Ishikawa (cell line): ENCODE measurements around the gene SLC12A7.

ENCODE experiments used
- CEBPB ChIP-seq: IDR thresholded peaks from 2 replicates; pipeline ENCODE4 v1.6.1; 2012
- CREB1 ChIP-seq: IDR thresholded peaks from 2 replicates; pipeline ENCODE4 v1.6.1; 2012; ENCODE audit warnings: low read depth
- EGR1 ChIP-seq: IDR thresholded peaks from 2 replicates; pipeline ENCODE4 v1.6.1; 2012
- EP300 ChIP-seq: IDR thresholded peaks from 2 replicates; pipeline ENCODE4 v1.6.1; 2012; ENCODE audit warnings: borderline replicate concordance
- FOXM1 ChIP-seq: IDR thresholded peaks from 2 replicates; pipeline ENCODE4 v1.6.1; 2012; ENCODE audit warnings: low read depth, borderline replicate concordance
- NFIC ChIP-seq: IDR thresholded peaks from 2 replicates; pipeline ENCODE4 v1.6.1; 2012
- RAD21 ChIP-seq: IDR thresholded peaks from 2 replicates; pipeline ENCODE4 v1.6.1; 2012; ENCODE audit warnings: low read depth
- REST ChIP-seq: IDR thresholded peaks from 2 replicates; pipeline ENCODE4 v1.6.1; 2012; ENCODE audit warnings: low read depth, mild to moderate bottlenecking
- TAF1 ChIP-seq: IDR thresholded peaks from 2 replicates; pipeline ENCODE4 v1.6.1; 2012; ENCODE audit warnings: low read depth, mild to moderate bottlenecking
- TCF12 ChIP-seq: IDR thresholded peaks from 2 replicates; pipeline ENCODE4 v1.6.1; 2012; ENCODE audit warnings: low read depth
- TEAD4 ChIP-seq: IDR thresholded peaks from 2 replicates; pipeline ENCODE4 v1.6.1; 2012
- USF1 ChIP-seq: IDR thresholded peaks from 2 replicates; pipeline ENCODE4 v1.6.1; 2012
- YY1 ChIP-seq: IDR thresholded peaks from 2 replicates; pipeline ENCODE4 v1.6.1; 2012; ENCODE audit warnings: low read depth
- ZBTB7A ChIP-seq: IDR thresholded peaks from 2 replicates; pipeline ENCODE4 v1.6.1; 2012; ENCODE audit warnings: low read depth
- TF ChIP-seq, protein P1 (sequence below): IDR thresholded peaks from 2 replicates; pipeline ENCODE4 v1.6.1; 2012

The SLC12A7 gene

DNA sequence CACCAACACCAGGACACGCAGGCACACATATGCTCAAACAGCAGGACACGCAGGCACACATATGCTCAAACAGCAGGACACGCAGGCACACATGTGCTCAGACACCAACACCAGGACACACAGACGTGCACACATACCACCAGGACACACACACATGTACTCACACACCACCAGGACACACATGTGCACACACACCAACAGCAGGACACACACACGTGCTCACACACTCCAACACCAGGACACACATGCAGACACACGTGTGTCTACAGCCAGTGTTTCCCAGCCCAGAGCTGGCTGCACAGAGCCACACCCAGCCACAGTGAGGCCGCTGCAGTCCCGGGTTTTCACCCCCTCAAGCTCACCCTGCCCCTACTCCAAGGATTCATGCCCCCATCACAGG is 25.0 kb upstream of the SLC12A7 start:
- TF ChIP-seq FOXM1 = no peak
- TF ChIP-seq REST = no peak
- TF ChIP-seq CREB1 = no peak
- no peak for TF ChIP-seq TCF12
- no peak for TF ChIP-seq USF1
- TF ChIP-seq EGR1 = no peak
- TF ChIP-seq RAD21 = no peak
- no peak for TF ChIP-seq YY1
- TF ChIP-seq EP300 = no peak
- no peak for TF ChIP-seq TAF1
- no peak for TF ChIP-seq TEAD4
- no peak for TF ChIP-seq NFIC
- TF ChIP-seq ZBTB7A = no peak
- TF ChIP-seq CEBPB = no peak
- TF ChIP-seq, protein P1, sequence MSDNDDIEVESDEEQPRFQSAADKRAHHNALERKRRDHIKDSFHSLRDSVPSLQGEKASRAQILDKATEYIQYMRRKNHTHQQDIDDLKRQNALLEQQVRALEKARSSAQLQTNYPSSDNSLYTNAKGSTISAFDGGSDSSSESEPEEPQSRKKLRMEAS = no peak

DNA sequence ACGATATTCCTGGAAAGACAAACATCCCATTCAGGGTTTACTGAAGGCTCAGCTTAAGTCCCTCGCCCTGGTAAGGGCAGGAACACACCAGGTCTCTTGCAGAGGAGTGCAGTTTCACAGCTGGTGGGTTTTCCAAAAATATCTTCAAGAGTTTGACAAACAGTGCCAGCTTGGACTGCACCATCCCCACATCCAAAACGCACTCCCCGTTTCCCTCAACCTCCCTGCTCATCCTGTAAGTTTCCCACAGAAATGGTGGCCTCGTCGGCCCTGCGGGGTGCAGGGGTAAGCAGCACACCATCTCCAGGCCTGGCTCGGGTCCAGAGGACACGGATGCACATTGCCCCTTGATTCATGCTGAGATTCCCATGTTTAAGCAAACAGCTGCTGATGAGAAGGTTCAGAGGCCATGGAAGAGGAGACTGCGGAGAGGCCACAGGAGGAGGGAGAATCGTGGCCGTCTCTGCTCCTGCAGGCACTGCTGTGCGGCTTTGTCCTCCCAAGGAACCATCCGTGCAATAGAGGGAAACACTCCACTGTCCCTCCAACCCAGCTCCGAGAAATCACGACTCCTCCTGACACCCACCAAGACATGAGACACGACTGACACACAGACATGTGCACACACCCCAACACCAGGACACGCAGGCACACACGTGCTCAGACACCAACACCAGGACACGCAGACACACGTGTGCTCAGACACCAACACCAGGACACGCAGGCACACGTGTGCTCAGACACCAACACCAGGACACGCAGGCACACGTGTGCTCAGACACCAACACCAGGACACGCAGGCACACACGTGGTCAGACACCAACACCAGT is 24.0 kb upstream of the SLC12A7 start:
- TF ChIP-seq EP300 (no peak), EGR1 (no peak), CEBPB (no peak), TCF12 (no peak), RAD21 (no peak), CREB1 (no peak), USF1 (no peak), FOXM1 (no peak)

DNA sequence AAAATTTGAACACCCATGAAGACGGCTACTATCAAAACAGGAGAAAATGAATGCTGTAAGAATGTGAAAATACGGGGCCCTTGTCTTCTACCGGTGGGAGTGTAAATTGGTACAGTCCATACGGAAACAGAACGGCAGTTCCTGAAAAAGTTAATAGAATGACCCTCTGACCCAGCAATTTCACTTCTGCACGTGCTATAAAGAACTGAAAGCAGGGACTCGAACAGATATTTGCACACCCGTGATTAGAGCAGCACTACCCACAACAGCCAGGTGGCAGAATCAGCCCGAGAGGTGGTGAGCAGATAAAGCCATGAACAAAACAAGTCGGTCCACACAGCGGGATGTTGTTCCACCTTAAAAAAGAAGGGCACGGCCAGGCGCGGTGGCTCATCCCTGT is 22.6 kb upstream of the SLC12A7 start:
- TF ChIP-seq USF1 = no peak
- no peak for TF ChIP-seq NFIC

DNA sequence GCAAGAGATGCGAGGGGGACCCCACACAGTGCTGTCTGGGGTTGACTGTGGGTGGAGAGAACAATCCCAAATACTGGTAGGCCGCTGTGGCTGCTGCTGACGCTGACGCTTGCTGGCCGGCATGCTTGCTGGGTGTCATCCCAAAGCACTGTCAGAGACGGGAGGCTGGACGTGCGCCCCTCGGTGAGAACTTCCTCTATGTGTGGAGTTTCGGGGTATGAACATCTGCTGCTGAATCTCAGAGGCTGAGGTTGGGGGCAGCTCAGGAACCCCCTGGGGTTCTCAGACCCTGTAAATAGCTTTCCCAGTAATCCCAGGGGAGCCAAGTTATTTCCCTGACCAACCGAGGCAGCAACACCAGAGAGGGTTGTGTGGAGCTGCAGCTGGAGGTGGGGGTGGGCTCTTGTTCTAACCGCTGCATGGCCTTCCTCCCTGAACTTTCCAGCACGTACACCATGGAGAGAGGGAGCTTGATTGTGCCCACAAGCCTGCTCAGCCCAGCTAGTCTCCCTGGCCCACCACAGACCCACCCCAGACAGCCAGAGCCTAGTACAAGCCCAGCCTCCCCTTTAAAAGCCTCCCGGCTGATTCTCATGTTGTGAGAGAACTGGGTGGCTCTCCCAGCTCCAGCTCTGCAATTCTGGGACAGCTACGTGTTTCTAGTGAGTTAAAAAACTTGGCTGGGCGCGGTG is 21.8 kb upstream of the SLC12A7 start:
- TF ChIP-seq EP300 = no peak
- TF ChIP-seq YY1 = no peak
- TF ChIP-seq NFIC = no peak
- no peak for TF ChIP-seq CEBPB
- no peak for TF ChIP-seq TCF12
- no peak for TF ChIP-seq CREB1
- TF ChIP-seq REST = no peak
- no peak for TF ChIP-seq TEAD4
- TF ChIP-seq RAD21 = no peak
- TF ChIP-seq FOXM1 = no peak
- TF ChIP-seq TAF1 = no peak
- no peak for TF ChIP-seq USF1
- no peak for TF ChIP-seq ZBTB7A
- TF ChIP-seq EGR1 = no peak
- TF ChIP-seq, protein P1 = no peak

- TF ChIP-seq EGR1 = no peak
- no peak for TF ChIP-seq TCF12
- no peak for TF ChIP-seq TAF1
- TF ChIP-seq RAD21 = no peak
- TF ChIP-seq CREB1 = no peak
- TF ChIP-seq TEAD4 = no peak
- no peak for TF ChIP-seq YY1
Observed at GRCh38 chr5:1133108-1133507, 21.2 kb upstream of the SLC12A7 start.
